HCT116 (cell line): Measurements from ENCODE around the gene SPAG6. TPM values are rescaled to one million over a fixed set of nuclear protein-coding genes. Genes with fewer than 3 reads are reported as not detected.

ENCODE experiments used
- ATAC-seq: fragments of 200-7000 bp; cut with Tn5 transposase; 2 replicates; pipeline ENCODE4 v1.9.1; 2020; ENCODE audit warnings: mild to moderate bottlenecking, moderate library complexity
- BruUV-seq: library from RNA; stranded (reverse); fragments of 400-500 nt; replicated peaks from 2 replicates; lab custom pipeline; 2021; lab: Mats Ljungman, UMichigan
- CTCF ChIA-PET: fragments of 300-600 bp; sonication (Branson Sonifier 250); formaldehyde crosslinking; loops from one replicate; lab custom pipeline; 2021; ENCODE audit warnings: antibody characterized with exemption; lab: Charles Lee
- POLR2A ChIA-PET: fragments of 300-600, 350-600 bp; sonication (Branson Sonifier 250); formaldehyde crosslinking; loops from one replicate; lab custom pipeline; 2021; ENCODE audit warnings: antibody characterized with exemption; lab: Charles Lee
- RAD21 ChIA-PET, 2 experiments: fragments of 300-600 bp; sonication (Branson Sonifier 250); formaldehyde crosslinking; loops; one replicate each; lab custom pipeline; 2023; ENCODE audit warnings: low total read pairs in 2 of 2; ENCODE audit not compliant: uncharacterized antibody in 2 of 2, unreplicated experiment in 2 of 2, low non-redundant PET in 1 of 2; lab: Charles Lee
- DNase-seq: peaks from one replicate; pipeline ENCODE4 v3.0.0-alpha.2; 2010; ENCODE audit warnings: low read depth, low spot score
- H2AFZ ChIP-seq: fragments of 200-600 bp; shearing (Covaris generic), sonication (generic); 2 replicates; pipeline ENCODE4 v1.6.1; 2017; ENCODE audit warnings: low read depth, mixed run types, mixed read lengths, antibody characterized with exemption, low read length; ENCODE audit not compliant: poor library complexity, severe bottlenecking
- H3K27ac ChIP-seq: 2 replicates; pipeline ENCODE4 v1.5.1; 2012; ENCODE audit warnings: low read depth, low read length
- H3K27me3 ChIP-seq: fragments of 200-600 bp; sonication (generic); 2 replicates; pipeline ENCODE4 v1.6.1; 2016; ENCODE audit warnings: mixed run types, low read length, mixed read lengths; ENCODE audit not compliant: insufficient read depth
- H3K36me3 ChIP-seq, 2 experiments: fragments of 200-500 bp in 1 of 2; fragments of 200-600 bp in 1 of 2; sonication (Bioruptor generic) in 1 of 2; sonication (generic) in 1 of 2; 2 replicates each; pipeline versions ENCODE4 v1.5.1 to v1.6.1; 2014 to 2016; ENCODE audit warnings: low read length in 2 of 2, inconsistent platforms in 1 of 2, mixed read lengths in 1 of 2, mixed run types in 1 of 2; ENCODE audit not compliant: insufficient read depth in 2 of 2, control insufficient read depth in 1 of 2
- H3K4me1 ChIP-seq, 2 experiments: fragments of 200-600 bp in 1 of 2; sonication (generic) in 1 of 2; 2 replicates each; pipeline versions ENCODE4 v1.5.1 to v1.6.1; 2012 to 2017; ENCODE audit warnings: low read length in 2 of 2, inconsistent platforms in 1 of 2, mild to moderate bottlenecking in 1 of 2, mixed read lengths in 1 of 2, mixed run types in 1 of 2, moderate library complexity in 1 of 2; ENCODE audit not compliant: insufficient read depth in 2 of 2, control insufficient read depth in 1 of 2
- H3K4me2 ChIP-seq: fragments of 200-600 bp; sonication (generic); 2 replicates; pipeline ENCODE4 v1.6.1; 2017; ENCODE audit warnings: mixed run types, low read length, mixed read lengths
- H3K4me3 ChIP-seq, 2 experiments: fragments of 200-600 bp in 1 of 2; sonication (generic) in 1 of 2; replicated peaks in 1 of 2; 2 replicates each; pipeline ENCODE4 v1.5.1; 2011 to 2016; ENCODE audit warnings: low read length in 2 of 2, control low read depth in 1 of 2, low read depth in 1 of 2, mild to moderate bottlenecking in 1 of 2, mixed read lengths in 1 of 2, mixed run types in 1 of 2
- H3K79me2 ChIP-seq: fragments of 200-600 bp; sonication (generic); 2 replicates; pipeline ENCODE4 v1.6.1; 2017; ENCODE audit warnings: mild to moderate bottlenecking, mixed run types, low read length, moderate library complexity, mixed read lengths; ENCODE audit not compliant: insufficient read depth
- H3K9ac ChIP-seq: fragments of 200-600 bp; sonication (generic); 2 replicates; pipeline ENCODE4 v1.6.1; 2016; ENCODE audit warnings: low read length, mixed read lengths
- H3K9me2 ChIP-seq: fragments of 200-600 bp; sonication (generic), shearing (Covaris generic); 2 replicates; pipeline ENCODE4 v1.6.1; 2017; ENCODE audit warnings: mixed run types, mild to moderate bottlenecking, moderate library complexity; ENCODE audit not compliant: insufficient read depth
- H3K9me3 ChIP-seq, 2 experiments: fragments of 200-500 bp in 1 of 2; fragments of 200-600 bp in 1 of 2; sonication (Bioruptor generic) in 1 of 2; sonication (generic) in 1 of 2; 2 replicates each; pipeline ENCODE4 v1.6.1; 2014 to 2017; ENCODE audit warnings: low read length in 2 of 2, mixed read lengths in 2 of 2, inconsistent platforms in 1 of 2, low read depth in 1 of 2, mild to moderate bottlenecking in 1 of 2, mixed run types in 1 of 2, moderate library complexity in 1 of 2; ENCODE audit not compliant: control insufficient read depth in 1 of 2, insufficient read depth in 1 of 2
- H4K20me1 ChIP-seq: fragments of 200-600 bp; sonication (generic), shearing (Covaris generic); 2 replicates; pipeline ENCODE4 v1.6.1; 2017; ENCODE audit warnings: mixed run types, mild to moderate bottlenecking, moderate library complexity; ENCODE audit not compliant: insufficient read depth
- CBX3 ChIP-seq: IDR thresholded peaks from 2 replicates; pipeline ENCODE4 v1.6.1; 2012; ENCODE audit warnings: low read depth
- CTCF ChIP-seq, 3 experiments: fragments of 200-600 bp in 1 of 3; sonication (generic) in 1 of 3; IDR thresholded peaks in 2 of 3; conservative IDR thresholded peaks in 1 of 3; 2 replicates each; pipeline ENCODE4 v1.5.1; 2012 to 2017; ENCODE audit warnings: low read depth in 2 of 3, low read length in 2 of 3, antibody characterized with exemption in 1 of 3, borderline replicate concordance in 1 of 3, control low read depth in 1 of 3, mild to moderate bottlenecking in 1 of 3, mixed read lengths in 1 of 3, mixed run types in 1 of 3, moderate library complexity in 1 of 3; ENCODE audit not compliant: insufficient read depth in 1 of 3
- EGR1 ChIP-seq: IDR thresholded peaks from 2 replicates; pipeline ENCODE4 v1.6.1; 2012; ENCODE audit warnings: low read depth
- POLR2A ChIP-seq: IDR thresholded peaks from 2 replicates; pipeline ENCODE4 v1.7.0; 2011; ENCODE audit warnings: borderline replicate concordance; ENCODE audit not compliant: insufficient read depth, insufficient read length; ENCODE audit errors: extremely low read depth
- POLR2AphosphoS5 ChIP-seq: IDR thresholded peaks from 2 replicates; pipeline ENCODE4 v1.6.1; 2011; ENCODE audit warnings: mild to moderate bottlenecking, low read depth, low read length, moderate library complexity
- RAD21 ChIP-seq: IDR thresholded peaks from 2 replicates; pipeline ENCODE4 v1.6.1; 2012; ENCODE audit warnings: low read depth, mild to moderate bottlenecking
- REST ChIP-seq: IDR thresholded peaks from 2 replicates; pipeline ENCODE4 v1.6.1; 2012; ENCODE audit warnings: low read depth
- SRF ChIP-seq: IDR thresholded peaks from 2 replicates; pipeline ENCODE4 v1.6.1; 2012; ENCODE audit warnings: low read depth
- YY1 ChIP-seq: IDR thresholded peaks from 2 replicates; pipeline ENCODE4 v1.6.1; 2011; ENCODE audit warnings: low read length, low read depth, moderate library complexity, mild to moderate bottlenecking; ENCODE audit not compliant: insufficient replicate concordance; ENCODE audit errors: extremely low read depth
- ZFX ChIP-seq: fragments of 450-650 bp; IDR thresholded peaks from 2 replicates; pipeline ENCODE4 v1.6.1; 2017
- intact Hi-C: fragments of 100-400 bp; cut with micrococcal nuclease; formaldehyde crosslinking; loops from 2 replicates; pipeline ENCODE4 v1.10.0; 2022
- total RNA-seq: library from RNA; stranded (reverse); gene quantifications from one replicate; pipeline ENCODE4 v1.2.1, GENCODE V29; 2021; ENCODE audit not compliant: unreplicated experiment
- TF ChIP-seq, protein P1 (sequence below): IDR thresholded peaks from 2 replicates; pipeline ENCODE4 v1.6.1; 2012

The SPAG6 gene
- total RNA-seq, 1 experiment from 2014 or later, result not detected

GRCh38 chr10:22324893-22325271 is 20.4 kb upstream of the SPAG6 start:
- ATAC-seq, result no peak
- Histone ChIP-seq H3K9me2 (no peaks in the 10 kb centered on the region), H3K79me2 (peaks cover 54% of the 10 kb centered on the region), H3K27ac (no peak overlapping the region), H3K9me3 (no peaks in the 10 kb centered on the region), H3K4me2 (peak overlapping the region; percentile 88), H3K4me1 (peaks cover 6 to 40% of the 10 kb centered on the region in 2 experiments; a peak in 3 of 4 replicates), H3K4me3 (peak overlapping the region; percentile 46 to 68), H3K36me3 (peaks cover 15 to 26% of the 10 kb centered on the region in 2 experiments; a peak in 3 of 4 replicates), H3K9ac (peak overlapping the region; percentile 62), H2AFZ (no peak overlapping the region), H4K20me1 (peaks cover 20% of the 10 kb centered on the region; the same call in 1 of the 2 replicates), H3K27me3 (peaks cover 25% of the 10 kb centered on the region)
- DNase-seq, result no peak
- ChIA-PET RAD21 (no interaction called here), CTCF (interaction anchor here (0.6 kb wide), 1 partner anchor 66 kb away, joined by 9 read pairs; no protein-coding TSS in a partner anchor), POLR2A (interaction anchor here (1.0 to 1.1 kb wide), 2 partner anchors 15 to 112 kb away, joined by 3 to 4 read pairs; no protein-coding TSS in a partner anchor)
- intact Hi-C loops, result loop anchor here (5.0 kb wide), 1 partner anchor 323 kb away; the partner anchor contains the start of gene DNAJC1
- TF ChIP-seq EGR1, result 0 out of 2 replicates have a peak, but pooled peaks have one; percentile 5
- TF ChIP-seq CTCF (IDR thresholded peaks at IDR 0.05 in 2 of 3, conservative IDR thresholded peaks at IDR 0.05 in 1 of 3; ENCODE audit: borderline replicate concordance in 1 of 3, insufficient read depth in 1 of 3, low read depth in 2 of 3, low read length in 2 of 3), result no peak
- BruUV-seq, result no TSS peak

DNA sequence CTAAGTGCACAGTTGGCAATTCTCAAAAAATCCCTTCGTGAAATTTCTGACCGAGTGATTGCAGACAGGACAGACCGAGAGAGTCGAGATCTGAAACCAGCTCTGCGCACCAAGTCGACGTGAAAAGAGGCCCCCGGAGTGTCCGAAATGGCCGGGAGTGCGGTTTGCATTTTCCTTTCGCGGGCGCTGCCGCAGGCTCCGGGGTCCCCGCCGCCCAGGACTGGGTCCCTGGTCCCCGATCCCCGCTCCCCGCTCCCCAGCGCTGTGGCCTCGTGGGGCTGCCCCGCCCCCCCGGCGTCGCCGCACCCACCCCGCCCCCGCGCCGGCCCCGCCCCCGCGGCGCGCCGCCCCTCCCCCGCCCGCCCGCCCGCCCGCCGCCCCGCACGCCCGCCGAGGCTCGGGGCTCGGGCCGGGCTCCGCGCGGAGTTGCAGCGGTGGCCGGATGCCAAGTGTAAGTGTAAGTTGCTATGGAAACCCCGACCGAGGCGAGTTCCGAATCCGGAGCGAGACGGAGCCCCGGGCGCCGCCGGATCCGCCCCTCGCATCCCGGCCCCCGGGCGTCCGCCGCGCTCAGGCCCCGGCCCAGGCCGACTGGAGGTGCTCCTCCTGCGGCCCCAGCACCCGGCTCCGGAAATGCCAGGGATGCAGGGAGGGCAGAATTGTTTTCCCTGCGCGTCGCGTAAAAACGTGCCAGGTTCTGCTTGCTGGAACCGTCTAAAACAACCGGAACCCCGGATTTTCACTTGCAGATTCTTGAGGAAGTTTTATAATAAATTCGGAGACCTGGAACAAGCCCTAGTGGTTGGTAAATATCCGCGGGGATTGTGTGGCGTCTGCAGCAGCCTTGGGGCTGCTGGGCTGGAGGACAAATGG is 19.8 kb upstream of the SPAG6 start:
- POLR2A ChIA-PET, result interaction anchor here (1.0 to 1.4 kb wide), 2 partner anchors 15 to 111 kb away, joined by 4 read pairs; no protein-coding TSS in a partner anchor
- Histone ChIP-seq H3K9ac (peak overlapping the region; percentile 62), H4K20me1 (peaks cover 20% of the 10 kb centered on the region; the same call in 1 of the 2 replicates), H3K9me2 (no peaks in the 10 kb centered on the region), H3K9me3 (no peaks in the 10 kb centered on the region), H3K36me3 (peaks cover 17 to 27% of the 10 kb centered on the region in 2 experiments; a peak in 3 of 4 replicates), H3K79me2 (peaks cover 54% of the 10 kb centered on the region), H3K4me1 (peaks cover 5 to 37% of the 10 kb centered on the region in 2 experiments; a peak in 3 of 4 replicates), H3K4me3 (peak overlapping the region; percentile 46 to 68), H3K27me3 (peaks cover 25% of the 10 kb centered on the region), H3K4me2 (peak overlapping the region; percentile 88), H3K27ac (peak overlapping the region; percentile 59), H2AFZ (no peak overlapping the region)
- ATAC-seq (peak; percentile 65), DNase-seq (no peak)
- RAD21 ChIA-PET, result no interaction called here
- CTCF ChIA-PET, result interaction anchor here (0.6 kb wide), 1 partner anchor 67 kb away, joined by 9 read pairs; no protein-coding TSS in a partner anchor
- intact Hi-C loops, result no loop called here
- BruUV-seq, result no TSS peak
- TF ChIP-seq YY1, result no peak
- TF ChIP-seq REST, result no peak
- no peak for TF ChIP-seq CBX3
- TF ChIP-seq ZFX, result peak; percentile 46; the same call in 1 of the 2 replicates
- no peak for TF ChIP-seq SRF
- TF ChIP-seq POLR2AphosphoS5, result peak; percentile 35; the same call in 1 of the 2 replicates
- TF ChIP-seq, protein P1, sequence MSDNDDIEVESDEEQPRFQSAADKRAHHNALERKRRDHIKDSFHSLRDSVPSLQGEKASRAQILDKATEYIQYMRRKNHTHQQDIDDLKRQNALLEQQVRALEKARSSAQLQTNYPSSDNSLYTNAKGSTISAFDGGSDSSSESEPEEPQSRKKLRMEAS, result peak; percentile 52; the same call in 1 of the 2 replicates
- 0 out of 2 replicates have a peak, but pooled peaks have one; percentile 12 for TF ChIP-seq RAD21
- TF ChIP-seq POLR2A, result peak; percentile 29
